Thoracic aorta (tissue), 2 donors: Measurements from ENCODE around the gene TNIK. TPM values are rescaled to one million over a fixed set of nuclear protein-coding genes. Genes with fewer than 3 reads are reported as not detected.
"Not testable (repeated sequence)": the region's sequence is repeated elsewhere in the genome, so short reads cannot be mapped to it uniquely, and the experiment has no call there.

Experiments
- ATAC-seq: fragments of 150-250 bp; one replicate; pipeline ENCODE4 v1.8.0; 2017; ENCODE audit warnings: low read depth; ENCODE audit not compliant: insufficient number of reproducible peaks, low FRiP score
- DNase-seq: peaks from one replicate; pipeline ENCODE4 v3.0.0-alpha.2; 2020; ENCODE audit warnings: low spot score
- H3K27ac ChIP-seq, 2 donors: fragments of 200-600 bp; sonication (generic); 1 replicate in 1 of 2; 2 replicates in 1 of 2; pipeline ENCODE4 v1.5.1; 2016; ENCODE audit warnings: mild to moderate bottlenecking in 2 of 2, moderate library complexity in 2 of 2
- H3K27me3 ChIP-seq: fragments of 200-600 bp; sonication (generic); replicated peaks from 2 replicates; pipeline ENCODE4 v1.6.0; 2016; ENCODE audit warnings: mild to moderate bottlenecking; ENCODE audit not compliant: insufficient read depth
- H3K36me3 ChIP-seq: fragments of 200-600 bp; sonication (generic); one replicate; pipeline ENCODE4 v1.5.1; 2016
- H3K4me1 ChIP-seq, 2 donors: fragments of 200-600 bp; sonication (generic); 1 replicate in 1 of 2; 2 replicates in 1 of 2; pipeline versions ENCODE4 v1.5.1 to v1.6.0; 2016; ENCODE audit warnings: low read depth in 2 of 2, mild to moderate bottlenecking in 1 of 2; ENCODE audit not compliant: control insufficient read depth in 1 of 2
- H3K4me3 ChIP-seq: fragments of 200-600 bp; sonication (generic); 2 replicates; pipeline ENCODE4 v1.5.1; 2016; ENCODE audit warnings: mild to moderate bottlenecking
- H3K9me3 ChIP-seq: fragments of 200-600 bp; sonication (generic); 2 replicates; pipeline ENCODE4 v1.5.1; 2016
- CTCF ChIP-seq: fragments of 200-600 bp; sonication (generic); IDR thresholded peaks from one replicate; pipeline ENCODE4 v1.5.1; 2019; ENCODE audit warnings: antibody characterized with exemption
- total RNA-seq, 2 donors: library from RNA; depleted of rRNA; stranded (reverse); fragments of >200 nt; gene quantifications; one replicate each; pipeline versions ENCODE4 v1.1.0 to v1.2.3, GENCODE V29; 2016

TNIK gene
- total RNA-seq, 2 donors from 2014 or later, result 18.3 to 21.7 TPM

- TF ChIP-seq CTCF, result no peak
- Histone ChIP-seq H3K4me1 (no peaks in the 10 kb centered on the region), H3K4me3 (no peak overlapping the region), H3K27me3 (no peaks in the 10 kb centered on the region), H3K27ac (no peak overlapping the region), H3K36me3 (no peaks in the 10 kb centered on the region), H3K9me3 (no peaks in the 10 kb centered on the region)
- no peak for ATAC-seq
- no peak for DNase-seq
Measured at GRCh38 chr3:171123915-171124314, 336.3 kb downstream of the TNIK start.

GRCh38 chr3:171122861-171123260, 337.3 kb downstream of the TNIK start:
- no peaks in the 10 kb centered on the region for H3K36me3 ChIP-seq
- no peak overlapping the region for H3K27ac ChIP-seq
- DNase-seq, result no peak
- H3K4me1 ChIP-seq, result no peaks in the 10 kb centered on the region
- H3K27me3 ChIP-seq, result no peaks in the 10 kb centered on the region
- H3K4me3 ChIP-seq, result no peak overlapping the region
- no peak for ATAC-seq
- no peak for TF ChIP-seq CTCF
- no peaks in the 10 kb centered on the region for H3K9me3 ChIP-seq

GRCh38 chr3:171122240-171122639, 338.0 kb downstream of the TNIK start:
- Histone ChIP-seq H3K4me1 (no peaks in the 10 kb centered on the region), H3K4me3 (no peak overlapping the region), H3K27ac (no peak overlapping the region), H3K27me3 (no peaks in the 10 kb centered on the region), H3K9me3 (no peaks in the 10 kb centered on the region), H3K36me3 (no peaks in the 10 kb centered on the region)
- ATAC-seq, result no peak
- DNase-seq, result no peak
- no peak for TF ChIP-seq CTCF

GRCh38 chr3:171121801-171122200, 338.4 kb downstream of the TNIK start:
- no peak for ATAC-seq
- H3K27me3 ChIP-seq, result no peaks in the 10 kb centered on the region
- no peaks in the 10 kb centered on the region for H3K36me3 ChIP-seq
- no peaks in the 10 kb centered on the region for H3K9me3 ChIP-seq
- H3K4me3 ChIP-seq, result no peak overlapping the region
- DNase-seq, result no peak
- no peak overlapping the region for H3K27ac ChIP-seq
- TF ChIP-seq CTCF, result no peak
- no peaks in the 10 kb centered on the region for H3K4me1 ChIP-seq

GRCh38 chr3:171119402-171119801, 340.8 kb downstream of the TNIK start:
- not testable (repeated sequence) for H3K27ac ChIP-seq, H3K36me3 ChIP-seq, H3K9me3 ChIP-seq, H3K4me1 ChIP-seq, H3K27me3 ChIP-seq, DNase-seq, ATAC-seq, H3K4me3 ChIP-seq

- not testable (repeated sequence) for H3K27me3 ChIP-seq, DNase-seq, H3K4me1 ChIP-seq, ATAC-seq, H3K27ac ChIP-seq, H3K9me3 ChIP-seq, H3K36me3 ChIP-seq, H3K4me3 ChIP-seq
Measured at GRCh38 chr3:171118993-171119392, 341.2 kb downstream of the TNIK start.
